GM21367 (cell line): Measurements from ENCODE around the gene TMPRSS4.

ENCODE experiments used
- ATAC-seq: cut with Tn5 transposase; IDR thresholded peaks from one replicate; pipeline ENCODE4 v1.9.1; 2021; ENCODE audit not compliant: unreplicated experiment

The TMPRSS4 gene

GRCh38 chr11:118102721-118103261 is 25.9 kb downstream of the TMPRSS4 start:
- ATAC-seq, result no peak

- no peak for ATAC-seq
These were observed 27.6 kb downstream of the TMPRSS4 start for GRCh38 chr11:118104491-118104890.

DNA sequence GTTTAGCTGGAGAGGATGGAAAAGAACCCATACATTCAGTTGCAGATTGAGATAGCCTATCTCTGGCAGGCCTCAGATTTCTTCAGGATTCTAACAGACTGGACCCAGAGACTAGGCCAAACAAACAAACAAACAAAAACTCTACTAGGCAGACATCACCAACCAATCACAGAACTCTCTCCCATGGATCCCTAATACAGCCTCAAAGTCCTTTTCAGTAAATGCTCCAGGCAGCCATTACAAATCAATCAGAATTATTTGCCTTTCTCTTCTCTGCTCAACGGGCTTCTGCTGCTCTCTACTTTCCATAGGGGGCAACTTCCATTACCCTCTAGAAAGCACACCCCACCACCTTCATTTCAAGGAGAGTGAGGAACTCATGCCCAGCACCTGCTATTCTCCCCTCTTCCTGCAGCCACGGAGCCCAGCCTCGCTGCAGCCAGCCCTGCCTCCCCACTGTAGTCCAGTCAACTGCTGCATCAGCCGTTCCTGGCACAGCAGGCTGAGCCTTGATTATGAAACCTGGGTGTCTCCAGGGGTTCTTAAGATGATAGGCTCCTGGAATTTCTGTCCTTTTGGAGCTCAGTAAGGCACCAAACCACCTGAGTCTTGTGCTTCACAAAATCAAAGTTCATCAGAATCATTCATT is 28.9 kb downstream of the TMPRSS4 start:
- ATAC-seq, result no peak

DNA sequence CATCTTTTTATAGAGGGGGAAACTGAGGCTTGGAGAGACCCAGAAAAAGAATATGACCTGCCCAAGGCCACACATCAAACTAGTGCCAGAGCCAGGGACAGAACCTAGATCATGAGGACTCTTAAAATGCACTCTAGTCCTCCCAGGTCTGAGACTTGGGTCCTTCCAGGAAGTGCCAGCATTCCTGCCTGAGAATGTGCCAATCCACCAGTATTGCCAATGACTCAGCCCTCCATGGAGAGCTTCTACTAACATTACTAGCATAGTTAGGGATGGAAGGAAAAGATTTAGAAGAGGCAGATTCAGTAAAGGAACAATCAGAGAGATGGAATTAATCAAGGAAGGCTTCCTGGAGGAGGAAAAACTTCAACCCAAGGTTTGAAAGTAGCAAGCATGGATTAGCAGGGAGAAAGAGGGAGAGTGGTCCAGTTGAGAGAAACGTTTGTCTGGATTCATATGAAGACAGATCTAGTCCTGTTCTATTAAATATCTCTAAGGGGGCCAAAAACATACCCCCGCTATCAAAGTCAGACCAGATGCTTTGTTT is 30.0 kb downstream of the TMPRSS4 start:
- ATAC-seq, result no peak

GRCh38 chr11:118108513-118108912 is 31.6 kb downstream of the TMPRSS4 start:
- ATAC-seq, result no peak

DNA sequence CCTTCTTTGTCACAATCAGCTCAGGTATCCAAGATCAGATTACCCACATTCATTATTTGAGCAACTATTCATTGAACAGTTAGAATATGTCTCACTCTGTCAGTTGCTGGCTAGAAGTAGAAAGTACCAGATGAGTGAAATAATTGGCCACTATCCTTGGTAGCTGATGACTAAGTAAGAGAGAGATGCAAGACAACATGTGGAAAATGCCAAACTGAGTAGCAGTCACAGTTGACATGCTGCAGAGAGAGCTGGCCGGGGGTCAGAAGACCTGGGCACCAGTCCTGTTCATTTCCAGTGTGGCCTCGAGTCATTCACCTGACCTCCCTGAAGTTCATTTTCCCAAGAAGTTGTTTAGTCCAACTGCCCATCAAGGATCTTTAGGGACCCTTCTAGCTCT is 32.4 kb downstream of the TMPRSS4 start:
- ATAC-seq, result no peak

- ATAC-seq, result no peak
These were observed 34.3 kb downstream of the TMPRSS4 start for GRCh38 chr11:118111019-118111743.

- no peak for ATAC-seq
These were observed 34.8 kb downstream of the TMPRSS4 start for GRCh38 chr11:118111744-118112035.

- no peak for ATAC-seq
These were observed 36.0 kb downstream of the TMPRSS4 start for GRCh38 chr11:118112711-118113430.

DNA sequence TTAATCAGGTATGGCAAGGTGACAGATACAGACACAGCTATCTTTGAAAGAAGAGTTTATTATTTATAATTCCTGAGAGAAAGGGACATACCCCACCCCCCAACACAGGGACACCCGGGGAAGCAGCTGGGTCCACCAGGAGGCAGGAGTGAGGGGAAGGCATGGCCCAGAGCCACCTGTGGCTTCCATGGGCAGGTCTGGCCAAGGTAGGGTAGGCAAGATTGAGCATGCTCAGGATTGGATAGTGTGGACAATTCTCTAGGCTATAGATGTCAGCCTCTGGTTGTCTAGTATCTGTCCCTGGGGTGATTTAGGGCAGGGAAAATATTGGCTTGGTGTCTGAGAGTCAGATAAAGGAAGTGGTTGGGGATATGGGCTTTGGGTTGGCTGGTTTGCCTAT is 37.4 kb downstream of the TMPRSS4 start:
- no peak for ATAC-seq

GRCh38 chr11:118115048-118115447 is 38.2 kb downstream of the TMPRSS4 start:
- ATAC-seq, result no peak

DNA sequence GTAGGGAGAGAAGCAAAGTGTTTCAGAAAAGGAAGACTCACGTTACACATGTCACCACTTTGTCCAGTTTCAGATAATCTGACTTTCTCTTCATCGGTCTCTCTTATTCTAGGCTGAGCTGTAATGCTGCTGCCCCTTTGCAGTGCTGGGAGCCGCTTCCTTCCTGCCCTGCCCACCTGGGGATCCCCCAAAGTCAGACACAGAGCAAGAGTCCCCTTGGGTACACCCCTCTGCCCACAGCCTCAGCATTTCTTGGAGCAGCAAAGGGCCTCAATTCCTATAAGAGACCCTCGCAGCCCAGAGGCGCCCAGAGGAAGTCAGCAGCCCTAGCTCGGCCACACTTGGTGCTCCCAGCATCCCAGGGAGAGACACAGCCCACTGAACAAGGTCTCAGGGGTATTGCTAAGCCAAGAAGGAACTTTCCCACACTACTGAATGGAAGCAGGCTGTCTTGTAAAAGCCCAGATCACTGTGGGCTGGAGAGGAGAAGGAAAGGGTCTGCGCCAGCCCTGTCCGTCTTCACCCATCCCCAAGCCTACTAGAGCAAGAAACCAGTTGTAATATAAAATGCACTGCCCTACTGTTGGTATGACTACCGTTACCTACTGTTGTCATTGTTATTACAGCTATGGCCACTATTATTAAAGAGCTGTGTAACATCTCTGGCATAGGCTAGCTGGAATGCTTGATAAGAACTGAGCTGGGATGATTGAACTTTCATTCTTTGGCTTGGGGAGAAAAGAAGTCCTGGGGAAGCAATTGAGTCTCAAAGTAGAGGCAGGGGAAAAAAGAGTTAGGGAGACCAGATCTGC is 41.1 kb downstream of the TMPRSS4 start:
- ATAC-seq, result no peak

GRCh38 chr11:118120793-118121192 is 43.9 kb downstream of the TMPRSS4 start:
- ATAC-seq, result no peak

GRCh38 chr11:118124929-118125535 is 48.2 kb downstream of the TMPRSS4 start:
- no peak for ATAC-seq

GRCh38 chr11:118126082-118126838 is 49.4 kb downstream of the TMPRSS4 start:
- ATAC-seq, result no peak

DNA sequence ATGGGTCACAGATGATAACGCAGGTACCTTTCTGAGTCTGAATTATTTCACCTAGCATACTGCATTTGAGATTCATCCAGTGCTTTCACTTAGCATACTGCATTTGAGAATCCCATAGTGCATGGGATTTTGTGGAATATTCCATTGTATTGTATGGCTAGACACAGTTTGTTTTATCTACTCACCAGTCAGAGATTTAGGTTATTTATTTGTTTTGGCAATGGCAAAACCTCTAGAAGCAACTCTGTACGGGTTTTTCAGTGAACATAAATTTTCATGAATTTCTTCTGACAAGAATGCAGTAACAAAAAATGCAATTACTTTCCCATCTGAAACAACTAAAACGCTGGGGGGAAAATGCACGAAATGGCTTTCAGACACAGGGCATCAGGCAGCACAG is 51.4 kb downstream of the TMPRSS4 start:
- ATAC-seq, result no peak

- no peak for ATAC-seq
These were observed 52.0 kb downstream of the TMPRSS4 start for GRCh38 chr11:118128721-118129470.

- no peak for ATAC-seq
These were observed 52.7 kb downstream of the TMPRSS4 start for GRCh38 chr11:118129471-118130172.
